Neuronal stem cell (in vitro differentiated cells): ENCODE results near the gene PLIN5.

Source experiments
- DNase-seq: peaks from one replicate; pipeline ENCODE4 v3.0.0-alpha.2; 2013; ENCODE audit warnings: low spot score
- H2AFZ ChIP-seq: one replicate; pipeline ENCODE4 v1.6.1; 2013; ENCODE audit warnings: mild to moderate bottlenecking, low read length, inconsistent platforms
- H2AK5ac ChIP-seq: 2 replicates; pipeline ENCODE4 v1.6.1; 2013; ENCODE audit warnings: low read depth, mild to moderate bottlenecking, inconsistent platforms, low read length, moderate library complexity, mixed read lengths
- H2BK120ac ChIP-seq: 2 replicates; pipeline ENCODE4 v1.6.1; 2013; ENCODE audit warnings: low read depth, mild to moderate bottlenecking, inconsistent platforms, low read length, moderate library complexity, mixed read lengths
- H2BK12ac ChIP-seq: one replicate; pipeline ENCODE4 v1.6.1; 2013; ENCODE audit warnings: low read length, inconsistent platforms
- H2BK15ac ChIP-seq: 2 replicates; pipeline ENCODE4 v1.6.1; 2013; ENCODE audit warnings: mild to moderate bottlenecking, low read length, inconsistent platforms, mixed read lengths
- H2BK5ac ChIP-seq: one replicate; pipeline ENCODE4 v1.6.1; 2013; ENCODE audit warnings: inconsistent platforms, mild to moderate bottlenecking, low read length, moderate library complexity
- H3K14ac ChIP-seq: one replicate; pipeline ENCODE4 v1.6.1; 2013; ENCODE audit warnings: low read length, inconsistent platforms
- H3K18ac ChIP-seq: 2 replicates; pipeline ENCODE4 v1.6.1; 2013; ENCODE audit warnings: low read length, inconsistent platforms
- H3K23ac ChIP-seq: 2 replicates; pipeline ENCODE4 v1.6.1; 2013; ENCODE audit warnings: low read depth, mild to moderate bottlenecking, mixed read lengths, low read length, inconsistent platforms; ENCODE audit not compliant: poor library complexity
- H3K27ac ChIP-seq: replicated peaks from 3 replicates; pipeline ENCODE4 v1.5.1; 2013; ENCODE audit warnings: low read length, inconsistent platforms
- H3K27me3 ChIP-seq, 3 experiments: 2 replicates each; pipeline ENCODE4 v1.6.1; 2013; ENCODE audit warnings: low read length in 3 of 3, mild to moderate bottlenecking in 2 of 3, inconsistent platforms in 1 of 3, low read depth in 1 of 3, mixed read lengths in 1 of 3, moderate library complexity in 1 of 3; ENCODE audit not compliant: control insufficient read depth in 3 of 3, insufficient read depth in 3 of 3
- H3K36me3 ChIP-seq, 2 donors: replicated peaks in 1 of 2; 2 replicates each; pipeline ENCODE4 v1.6.1; 2013; ENCODE audit warnings: low read length in 2 of 2; ENCODE audit not compliant: control insufficient read depth in 2 of 2, insufficient read depth in 2 of 2
- H3K4ac ChIP-seq: 2 replicates; pipeline ENCODE4 v1.6.1; 2013; ENCODE audit warnings: inconsistent platforms, mild to moderate bottlenecking, low read length, moderate library complexity
- H3K4me1 ChIP-seq, 2 donors: 1 replicate in 1 of 2; 2 replicates in 1 of 2; pipeline ENCODE4 v1.6.1; 2013; ENCODE audit warnings: low read length in 2 of 2, low read depth in 1 of 2; ENCODE audit not compliant: control insufficient read depth in 2 of 2, insufficient read depth in 1 of 2
- H3K4me2 ChIP-seq: one replicate; pipeline ENCODE4 v1.6.1; 2013; ENCODE audit warnings: mild to moderate bottlenecking, low read length, inconsistent platforms; ENCODE audit not compliant: insufficient read depth, poor library complexity, severe bottlenecking
- H3K4me3 ChIP-seq, 2 donors: 2 replicates each; pipeline ENCODE4 v1.5.1; 2013; ENCODE audit warnings: low read length in 2 of 2, mild to moderate bottlenecking in 2 of 2, inconsistent platforms in 1 of 2, moderate library complexity in 1 of 2
- H3K79me1 ChIP-seq: one replicate; pipeline ENCODE4 v1.6.1; 2013; ENCODE audit warnings: low read depth, mild to moderate bottlenecking, inconsistent platforms, low read length, moderate library complexity
- H3K9ac ChIP-seq: one replicate; pipeline ENCODE4 v1.6.1; 2013; ENCODE audit warnings: mild to moderate bottlenecking, low read depth, low read length, inconsistent platforms; ENCODE audit not compliant: poor library complexity
- H3K9me3 ChIP-seq, 2 donors: replicated peaks in 1 of 2; 2 replicates each; pipeline versions ENCODE3 to v1.6.1; 2013; ENCODE audit warnings: low read length in 2 of 2, mild to moderate bottlenecking in 2 of 2, inconsistent platforms in 1 of 2, low read depth in 1 of 2, mixed read lengths in 1 of 2, moderate library complexity in 1 of 2; ENCODE audit not compliant: control insufficient read depth in 2 of 2, insufficient read depth in 1 of 2
- H4K8ac ChIP-seq: one replicate; pipeline ENCODE4 v1.6.1; 2013; ENCODE audit warnings: low read depth, mild to moderate bottlenecking, inconsistent platforms, low read length, moderate library complexity
- H4K91ac ChIP-seq: one replicate; pipeline ENCODE4 v1.6.1; 2013; ENCODE audit warnings: low read length, low read depth, mild to moderate bottlenecking, inconsistent platforms; ENCODE audit not compliant: poor library complexity
- WGBS, 2 donors: extraction: QIAGEN DNeasy Blood & Tissue Kit; methylation state at CpG; one replicate each; pipeline ENCODE4 v1.1.7; 2013; ENCODE audit warnings: missing lambda C conversion rate in 2 of 2, mixed read lengths in 1 of 2; ENCODE audit not compliant: insufficient read length in 2 of 2, insufficient replicate concordance in 1 of 2; ENCODE audit errors: extremely low coverage in 2 of 2; 5-methylcytosine and 5-hydroxymethylcytosine counted together

PLIN5 gene

GRCh38 chr19:4498694-4499093 is 36.3 kb downstream of the PLIN5 start:
- Histone ChIP-seq H2BK12ac (no peak overlapping the region), H3K4me1 (peaks cover 0 to 10% of the 10 kb centered on the region in 2 donors), H2BK15ac (no peak overlapping the region), H3K27me3 (no peaks in the 10 kb centered on the region), H3K4me2 (no peak overlapping the region), H3K79me1 (peaks cover 6% of the 10 kb centered on the region), H2AFZ (no peak overlapping the region), H4K91ac (no peak overlapping the region), H4K8ac (no peak overlapping the region), H3K23ac (no peak overlapping the region), H2BK120ac (no peak overlapping the region), H3K18ac (no peak overlapping the region), H3K27ac (no peak overlapping the region), H2AK5ac (no peak overlapping the region), H3K4me3 (no peak overlapping the region), H3K14ac (no peak overlapping the region), H3K4ac (no peak overlapping the region), H2BK5ac (no peak overlapping the region), H3K9me3 (no peaks in the 10 kb centered on the region), H3K9ac (no peak overlapping the region), H3K36me3 (peaks cover 49 to 88% of the 10 kb centered on the region in 2 donors)
- no peak for DNase-seq
- WGBS, 2 donors, result no CpG with 5 or more reads among the region's 12 CpGs

DNA sequence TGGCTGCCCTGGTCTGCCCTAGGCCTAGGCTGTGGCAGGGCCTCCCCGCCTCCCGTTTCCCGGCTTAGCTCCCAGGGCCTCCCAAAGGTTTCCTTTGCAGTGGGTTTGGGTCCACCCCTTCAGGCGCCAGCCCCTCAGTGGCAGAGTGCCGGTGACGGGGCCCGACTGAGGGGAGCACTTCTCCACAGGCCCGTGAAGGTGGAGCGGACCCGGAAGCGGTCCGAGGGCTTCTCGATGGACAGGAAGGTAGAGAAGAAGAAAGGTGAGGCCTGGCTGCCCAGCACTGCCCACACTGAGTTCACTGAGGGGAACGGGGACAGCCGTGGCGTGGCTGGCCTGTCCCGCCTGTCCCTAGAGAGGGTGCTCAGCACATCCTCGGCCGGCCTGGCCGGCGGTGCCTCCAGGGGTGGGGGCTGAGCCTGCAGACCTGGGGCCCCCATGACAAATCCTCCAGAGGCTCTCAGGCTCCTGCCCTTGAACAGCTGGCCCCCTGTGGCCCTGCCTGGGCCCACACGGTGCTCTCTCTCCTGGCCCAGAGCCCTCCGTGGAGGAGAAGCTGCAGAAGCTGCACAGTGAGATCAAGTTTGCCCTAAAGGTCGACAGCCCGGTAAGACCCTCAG is 37.1 kb downstream of the PLIN5 start:
- Histone ChIP-seq H3K4me1 (peaks cover 0 to 4% of the 10 kb centered on the region in 2 donors), H4K91ac (no peak overlapping the region), H3K14ac (no peak overlapping the region), H3K4me2 (no peak overlapping the region), H3K18ac (peak overlapping the region; percentile 28), H3K23ac (peak overlapping the region; percentile 65), H2BK12ac (no peak overlapping the region), H2BK15ac (no peak overlapping the region), H2AK5ac (no peak overlapping the region), H4K8ac (no peak overlapping the region), H3K4ac (no peak overlapping the region), H2BK5ac (no peak overlapping the region), H3K79me1 (peaks cover 8% of the 10 kb centered on the region), H2AFZ (no peak overlapping the region), H3K9ac (no peak overlapping the region), H3K4me3 (no peak overlapping the region), H3K36me3 (peaks cover 55 to 89% of the 10 kb centered on the region in 2 donors), H3K27ac (no peak overlapping the region), H3K9me3 (peaks cover 0 to 2% of the 10 kb centered on the region in 2 donors), H2BK120ac (no peak overlapping the region), H3K27me3 (peaks cover 0 to under 1% (median 0%) of the 10 kb centered on the region in 3 experiments)
- no peak for DNase-seq
- WGBS, 2 donors, result no CpG with 5 or more reads among the region's 25 CpGs

- no peak overlapping the region for H3K27ac ChIP-seq
- no peak overlapping the region for H2AK5ac ChIP-seq
- no peak overlapping the region for H3K23ac ChIP-seq
- H3K4ac ChIP-seq, result no peak overlapping the region
- H4K8ac ChIP-seq, result no peak overlapping the region
- H3K4me3 ChIP-seq, result no peak overlapping the region
- H2AFZ ChIP-seq, result no peak overlapping the region
- peaks cover 60 to 90% of the 10 kb centered on the region in 2 donors for H3K36me3 ChIP-seq
- H3K79me1 ChIP-seq, result peaks cover 19% of the 10 kb centered on the region
- H2BK5ac ChIP-seq, result no peak overlapping the region
- H3K4me1 ChIP-seq, result peaks cover 0 to 1% of the 10 kb centered on the region in 2 donors
- peaks cover 0 to 6% (median 2%) of the 10 kb centered on the region in 3 experiments for H3K27me3 ChIP-seq
- H3K18ac ChIP-seq, result no peak overlapping the region
- no peak overlapping the region for H3K9ac ChIP-seq
- peaks cover 0 to 13% of the 10 kb centered on the region in 2 donors for H3K9me3 ChIP-seq
- no peak overlapping the region for H4K91ac ChIP-seq
- H2BK12ac ChIP-seq, result no peak overlapping the region
- H3K4me2 ChIP-seq, result no peak overlapping the region
- no peak overlapping the region for H2BK15ac ChIP-seq
- no peak overlapping the region for H3K14ac ChIP-seq
- no peak for DNase-seq
- no peak overlapping the region for H2BK120ac ChIP-seq
- no CpG with 5 or more reads among the region's 18 CpGs for WGBS, 2 donors
Measured at GRCh38 chr19:4496304-4496703, 38.7 kb downstream of the PLIN5 start.

DNA sequence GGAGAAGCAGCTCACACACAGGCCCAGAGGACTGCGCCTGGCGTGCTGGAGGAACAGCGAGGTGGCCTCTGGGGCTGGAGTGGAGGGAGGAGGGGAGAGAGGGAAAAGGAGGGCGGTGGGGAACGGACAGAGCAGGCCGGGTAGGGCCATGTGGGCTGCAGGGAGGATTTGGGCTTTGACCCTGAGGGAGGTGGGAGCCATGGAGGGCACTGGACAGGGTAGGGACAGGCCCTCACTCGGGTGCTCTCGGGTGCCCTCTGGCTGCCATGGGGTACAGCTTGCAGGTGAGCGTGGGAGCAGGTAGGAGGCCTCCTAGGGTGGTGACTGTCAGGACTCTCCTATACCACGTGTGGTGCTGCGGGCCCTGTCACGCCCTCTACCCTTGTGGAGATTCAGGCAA is 39.6 kb downstream of the PLIN5 start:
- no peak overlapping the region for H2AFZ ChIP-seq
- WGBS, 2 donors, result no CpG with 5 or more reads among the region's 12 CpGs
- peaks cover 55 to 89% of the 10 kb centered on the region in 2 donors for H3K36me3 ChIP-seq

More for the DNA sequence above, 39.6 kb downstream of the PLIN5 start:
- H3K23ac ChIP-seq, result no peak overlapping the region
- no peak overlapping the region for H2BK120ac ChIP-seq
- H2BK5ac ChIP-seq, result no peak overlapping the region
- H3K18ac ChIP-seq, result no peak overlapping the region
- no peak overlapping the region for H2BK15ac ChIP-seq
- no peak for DNase-seq
- H3K27ac ChIP-seq, result no peak overlapping the region
- H4K91ac ChIP-seq, result no peak overlapping the region
- H3K4me2 ChIP-seq, result no peak overlapping the region
- H3K27me3 ChIP-seq, result peaks cover 0 to 6% (median 2%) of the 10 kb centered on the region in 3 experiments
- no peak overlapping the region for H3K4ac ChIP-seq
- H3K4me1 ChIP-seq, result peaks cover 0 to 1% of the 10 kb centered on the region in 2 donors
- H3K9me3 ChIP-seq, result peaks cover 0 to 13% of the 10 kb centered on the region in 2 donors
- H3K79me1 ChIP-seq, result peaks cover 19% of the 10 kb centered on the region
- no peak overlapping the region for H3K14ac ChIP-seq
- no peak overlapping the region for H2AK5ac ChIP-seq
- no peak overlapping the region for H3K9ac ChIP-seq
- peak overlapping the region in 1 of 2 donors; percentile 39 for H3K4me3 ChIP-seq
- no peak overlapping the region for H2BK12ac ChIP-seq
- no peak overlapping the region for H4K8ac ChIP-seq
